ENCODE results near the gene EDIL3. TPM values are rescaled to one million over a fixed set of nuclear protein-coding genes. Genes with fewer than 3 reads are reported as not detected.

EDIL3 gene
- total and polyA plus RNA-seq, 2 of the 8 experiments (the other 6 are each of a cell fraction or from before 2014, with no cell fraction given), result 14.7 to 47.2 TPM

- Histone ChIP-seq H4K5ac (ENCODE audit: insufficient read length, low read depth, low read length) (no peak overlapping the region), H3K79me2 (ENCODE audit: control insufficient read depth in 1 of 2, insufficient read depth in 2 of 2, low read length in 2 of 2) (no peaks in the 10 kb centered on the region), H2BK12ac (ENCODE audit: low read depth, low read length) (no peak overlapping the region), H3K4ac (replicated peaks; ENCODE audit: insufficient read length, low read depth, low read length) (no peak overlapping the region), H3K4me2 (ENCODE audit: insufficient read depth in 1 of 2, low read depth in 2 of 2, low read length in 2 of 2) (no peak overlapping the region), H3K23me2 (ENCODE audit: low read depth, low read length) (no peaks in the 10 kb centered on the region), H4K8ac (ENCODE audit: extremely low read depth, insufficient read depth, low read length) (no peak overlapping the region), H3K4me3 (ENCODE audit: extremely low read depth in 1 of 4, insufficient read depth in 2 of 4, low read depth in 3 of 4, low read length in 4 of 4) (no peak overlapping the region), H3K4me1 (replicated peaks in 1 of 4; ENCODE audit: control insufficient read depth in 3 of 4, insufficient read depth in 4 of 4, low read length in 3 of 4) (no peaks in the 10 kb centered on the region), H2AFZ (ENCODE audit: low read length) (no peak overlapping the region), H2BK20ac (ENCODE audit: low read length) (no peak overlapping the region), H3K27me3 (replicated peaks in 1 of 4; ENCODE audit: control insufficient read depth in 3 of 4, extremely low read depth in 1 of 4, insufficient read depth in 3 of 4, low read length in 3 of 4) (peaks cover 0 to 1% (median 0%) of the 10 kb centered on the region in 4 experiments; a peak in 1 of 7 replicates), H2BK120ac (replicated peaks; ENCODE audit: low read depth, low read length) (no peak overlapping the region), H3K56ac (replicated peaks; ENCODE audit: insufficient read length, low read depth, low read length) (no peak overlapping the region), H3K14ac (ENCODE audit: insufficient read length) (no peak overlapping the region), H3K9me3 (ENCODE audit: insufficient read depth in 2 of 2, low read depth in 1 of 2, low read length in 1 of 2) (no peaks in the 10 kb centered on the region), H2BK15ac (ENCODE audit: low read length) (no peak overlapping the region), H3K27ac (ENCODE audit: low read depth, low read length) (no peak overlapping the region), H2AK5ac (ENCODE audit: low read depth, low read length) (no peak overlapping the region), H4K20me1 (replicated peaks in 1 of 2; ENCODE audit: control insufficient read depth in 1 of 2, insufficient read depth in 2 of 2, low read length in 2 of 2) (no peaks in the 10 kb centered on the region), H3K23ac (ENCODE audit: insufficient read length) (no peak overlapping the region), H3K36me3 (ENCODE audit: control insufficient read depth in 2 of 4, insufficient read depth in 4 of 4, low read length in 3 of 4) (no peaks in the 10 kb centered on the region; a peak in 1 of 8 replicates), H4K91ac (replicated peaks; ENCODE audit: insufficient read length, low read length) (no peak overlapping the region), H3K9ac (replicated peaks in 1 of 4; ENCODE audit: extremely low read depth in 1 of 4, low read depth in 3 of 4, low read length in 3 of 4) (no peak overlapping the region), H3K18ac (ENCODE audit: extremely low read depth, low read length) (no peak overlapping the region), H2BK5ac (ENCODE audit: low read depth, low read length) (no peak overlapping the region), H3K79me1 (ENCODE audit: low read depth, low read length) (no peaks in the 10 kb centered on the region)
- POLR2A ChIA-PET (ENCODE audit: partially characterized antibody), result no interaction called here
- 87% methylated on average over 3 of the region's 3 CpGs; no CpG with 5 or more reads in 1 of the 2 experiments for WGBS, 2 experiments (ENCODE audit: extremely low coverage in 1 of 2, insufficient coverage in 1 of 2, insufficient read length in 1 of 2, insufficient replicate concordance in 2 of 2, low coverage in 1 of 2, low lambda C conversion rate in 2 of 2, missing lambda C conversion rate in 1 of 2)
- no peak for DNase-seq (ENCODE audit: low read depth in 1 of 2, low spot score in 2 of 2)
- FAIRE-seq, result no peak
- CTCF ChIA-PET (ENCODE audit: partially characterized antibody), result interaction anchor here (1.0 to 2.1 kb wide), 2 partner anchors 38 to 116 kb away, joined by 3 to 6 read pairs; no protein-coding TSS in a partner anchor
- TF ChIP-seq SIRT6 (IDR thresholded peaks at IDR 0.05; ENCODE audit: low read length) (no peak), BRCA1 (IDR thresholded peaks at IDR 0.05; ENCODE audit: low read depth, low read length) (no peak), POLR2AphosphoS5 (IDR thresholded peaks at IDR 0.05; ENCODE audit: low read depth, low read length) (no peak), FOSL1 (IDR thresholded peaks at IDR 0.05; ENCODE audit: insufficient read depth, low read depth, low read length) (no peak), JUND (IDR thresholded peaks at IDR 0.05; ENCODE audit: low read length) (no peak), SIX5 (IDR thresholded peaks at IDR 0.05; ENCODE audit: low read depth, low read length) (no peak), CBX8 (IDR thresholded peaks at IDR 0.05; ENCODE audit: borderline replicate concordance, low read depth, low read length) (no peak), CBX5 (IDR thresholded peaks at IDR 0.05; ENCODE audit: low read depth, low read length) (no peak), TAF1 (IDR thresholded peaks at IDR 0.05; ENCODE audit: low read depth, low read length) (no peak), KDM5A (IDR thresholded peaks at IDR 0.05; ENCODE audit: low read length) (no peak), RBBP5 (IDR thresholded peaks at IDR 0.05; ENCODE audit: borderline replicate concordance, low read depth, low read length) (no peak)
These were observed 419.2 kb downstream of the EDIL3 start for GRCh38 chr5:83965441-83965840.

Data from H1 (cell line).